HG03571 (cell line): ENCODE measurements around the gene MYRFL.
"Not testable (repeated sequence)": the region's sequence is repeated elsewhere in the genome, so short reads cannot be mapped to it uniquely, and the experiment has no call there.

Experiments used
- ATAC-seq: cut with Tn5 transposase; IDR thresholded peaks from one replicate; pipeline ENCODE4 v1.9.1; 2021; ENCODE audit not compliant: unreplicated experiment

MYRFL gene

GRCh38 chr12:69840727-69841126 is 15.7 kb downstream of the MYRFL start:
- ATAC-seq, result no peak

- no peak for ATAC-seq
Observed at GRCh38 chr12:69843608-69844007, 18.6 kb downstream of the MYRFL start.

GRCh38 chr12:69844416-69844815 is 19.4 kb downstream of the MYRFL start:
- no peak for ATAC-seq

GRCh38 chr12:69844836-69845235 is 19.8 kb downstream of the MYRFL start:
- ATAC-seq, result no peak

- no peak for ATAC-seq
Observed at GRCh38 chr12:69846976-69847375, 21.9 kb downstream of the MYRFL start.

GRCh38 chr12:69851976-69852375 is 26.9 kb downstream of the MYRFL start:
- ATAC-seq, result no peak

GRCh38 chr12:69853176-69853961 is 28.3 kb downstream of the MYRFL start:
- ATAC-seq, result not testable (repeated sequence)

GRCh38 chr12:69866698-69867097 is 41.7 kb downstream of the MYRFL start:
- ATAC-seq, result no peak

GRCh38 chr12:69868695-69869094 is 43.7 kb downstream of the MYRFL start:
- no peak for ATAC-seq

- ATAC-seq, result no peak
Observed at GRCh38 chr12:69872804-69873203, 47.8 kb downstream of the MYRFL start.

- ATAC-seq, result no peak
Observed at GRCh38 chr12:69873429-69873828, 48.4 kb downstream of the MYRFL start.

GRCh38 chr12:69874606-69875005 is 49.6 kb downstream of the MYRFL start:
- ATAC-seq, result no peak

GRCh38 chr12:69875416-69875935 is 50.4 kb downstream of the MYRFL start:
- ATAC-seq, result no peak

- peak; percentile 93 for ATAC-seq
Observed at GRCh38 chr12:69879007-69879960, 54.3 kb downstream of the MYRFL start.

- no peak for ATAC-seq
Observed at GRCh38 chr12:69880571-69880970, 55.5 kb downstream of the MYRFL start.

GRCh38 chr12:69881771-69882170 is 56.7 kb downstream of the MYRFL start:
- ATAC-seq, result no peak

- ATAC-seq, result no peak
Observed at GRCh38 chr12:69884386-69884785, 59.4 kb downstream of the MYRFL start.

- no peak for ATAC-seq
Observed at GRCh38 chr12:69885658-69886057, 60.6 kb downstream of the MYRFL start.

GRCh38 chr12:69886109-69886508 is 61.1 kb downstream of the MYRFL start:
- no peak for ATAC-seq

- no peak for ATAC-seq
Observed at GRCh38 chr12:69886715-69887114, 61.7 kb downstream of the MYRFL start.

GRCh38 chr12:69888901-69889300 is 63.9 kb downstream of the MYRFL start:
- no peak for ATAC-seq
